T-helper 2 cell treated with Interferon-gamma antibody and Interleukin-4, amounts not matched to agents 5 μg/mL and 100 μg/mL, for 36 hours (primary cell): ENCODE data around the gene ZSCAN20.

Experiments
- DNase-seq: peaks from one replicate; pipeline ENCODE4 v3.0.0; 2021; ENCODE audit warnings: low spot score
- H3K27ac Mint-ChIP-seq: one replicate; pipeline ENCODE4 v1.8.0; 2021; ENCODE audit warnings: mild to moderate bottlenecking, mixed read lengths
- H3K27me3 Mint-ChIP-seq: one replicate; pipeline ENCODE4 v1.8.0; 2021; ENCODE audit warnings: low read depth, mixed read lengths
- H3K36me3 Mint-ChIP-seq: one replicate; pipeline ENCODE4 v1.8.0; 2021; ENCODE audit warnings: low read depth, mixed read lengths
- H3K4me1 Mint-ChIP-seq: one replicate; pipeline ENCODE4 v1.8.0; 2021; ENCODE audit warnings: low read depth, mixed read lengths
- H3K4me3 Mint-ChIP-seq: one replicate; pipeline ENCODE4 v1.8.0; 2022; ENCODE audit warnings: mild to moderate bottlenecking, moderate library complexity, mixed read lengths
- H3K9me3 Mint-ChIP-seq: one replicate; pipeline ENCODE4 v1.8.0; 2021; ENCODE audit warnings: mixed read lengths

ZSCAN20 gene

DNA sequence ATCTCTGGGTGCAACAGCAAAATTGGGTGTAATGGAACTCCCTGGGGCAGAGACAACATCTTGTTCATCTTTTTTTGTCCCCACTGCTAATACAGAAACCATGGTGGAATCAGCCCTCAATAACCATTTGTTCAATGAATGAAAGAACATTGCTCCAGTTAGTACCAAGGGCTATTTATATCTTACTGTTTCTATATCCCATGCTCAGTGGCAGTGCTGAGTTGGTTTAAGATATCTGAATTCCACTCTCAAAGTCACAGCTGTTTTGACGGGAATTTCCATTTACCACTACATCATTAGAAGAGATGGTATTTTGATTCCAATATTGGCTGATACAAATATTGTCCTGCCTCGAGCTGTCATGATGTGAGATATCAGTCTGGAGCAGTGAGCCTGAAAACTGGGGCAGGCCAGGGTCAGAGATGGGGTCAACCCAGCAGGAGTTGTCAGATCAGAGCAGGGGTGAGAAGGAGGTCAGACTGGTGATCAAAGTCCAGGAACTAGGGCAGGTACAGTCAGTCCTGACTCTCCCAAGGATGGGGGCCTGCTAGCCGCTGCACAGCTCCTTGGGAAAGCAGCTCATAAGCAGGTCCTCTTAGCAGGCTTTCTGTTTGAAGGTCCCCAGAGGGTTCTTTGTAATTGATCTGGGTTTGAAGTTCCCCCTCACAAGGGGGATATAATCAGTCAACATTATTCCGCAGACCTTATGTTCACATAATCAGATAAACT is 35.7 kb upstream of the ZSCAN20 start:
- Mint-ChIP-seq H3K4me3 (no peak overlapping the region), H3K27me3 (peaks cover 56% of the 10 kb centered on the region), H3K36me3 (no peaks in the 10 kb centered on the region), H3K27ac (no peak overlapping the region), H3K4me1 (no peaks in the 10 kb centered on the region), H3K9me3 (no peaks in the 10 kb centered on the region)
- no peak for DNase-seq

DNA sequence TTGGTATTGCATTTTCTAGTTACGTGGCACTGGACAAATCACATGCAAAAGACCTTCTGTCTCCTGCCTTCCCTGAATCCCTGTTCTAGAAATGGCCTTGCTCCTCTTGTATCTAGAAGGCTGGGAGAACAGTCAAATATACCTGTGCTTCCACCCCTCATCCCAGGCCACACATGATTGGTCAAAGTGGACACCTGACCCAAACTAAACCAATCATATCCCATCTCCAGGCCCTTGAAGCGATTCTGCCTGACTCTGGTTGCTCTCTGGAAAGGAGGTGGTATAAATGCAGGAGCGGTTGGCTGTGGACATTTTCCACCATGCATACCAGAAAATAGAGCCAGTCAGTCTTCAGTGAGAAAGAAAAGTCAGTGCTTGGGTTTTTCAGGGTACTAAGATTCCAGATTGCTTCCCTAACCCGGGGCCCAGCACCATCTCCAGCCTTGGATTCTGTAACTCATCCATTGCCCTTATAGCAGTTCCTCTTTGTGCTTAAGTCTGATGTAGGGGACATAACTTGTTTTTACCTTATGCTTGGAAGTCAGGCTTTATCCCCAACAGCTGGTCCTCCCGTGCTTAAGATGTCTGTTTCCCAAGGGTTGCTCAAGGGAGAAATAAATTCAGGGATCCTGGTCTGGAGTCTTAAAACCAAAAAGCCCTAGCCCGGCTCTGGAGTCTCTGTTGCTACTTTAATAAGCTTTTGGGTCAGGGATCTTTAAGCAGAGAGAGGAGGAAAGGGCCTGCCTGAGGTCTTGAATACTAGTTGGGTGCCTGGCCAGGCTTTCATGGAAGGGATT is 33.9 kb upstream of the ZSCAN20 start:
- no peak overlapping the region for H3K27ac Mint-ChIP-seq
- no peaks in the 10 kb centered on the region for H3K36me3 Mint-ChIP-seq
- H3K27me3 Mint-ChIP-seq = peaks cover 57% of the 10 kb centered on the region
- no peaks in the 10 kb centered on the region for H3K9me3 Mint-ChIP-seq
- DNase-seq = no peak
- no peak overlapping the region for H3K4me3 Mint-ChIP-seq
- peaks cover 4% of the 10 kb centered on the region for H3K4me1 Mint-ChIP-seq

DNA sequence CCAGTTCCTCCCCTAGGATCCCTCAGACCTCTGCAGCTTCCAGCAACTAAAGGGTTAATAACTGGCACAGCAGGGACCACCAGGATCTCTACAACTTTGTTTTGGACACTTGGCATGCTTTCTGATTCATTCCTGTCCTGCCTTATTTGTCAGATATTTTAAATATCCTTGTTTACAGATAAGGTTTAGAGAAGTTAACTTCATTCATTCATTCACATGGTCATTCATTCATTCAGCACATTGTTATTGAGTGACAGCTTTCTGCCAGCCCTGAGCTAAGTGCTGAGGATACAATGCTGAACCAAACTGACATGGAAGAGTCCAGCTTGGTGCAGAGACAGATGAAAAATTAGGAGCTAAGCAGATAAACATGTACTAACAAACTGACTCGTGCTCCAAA is 32.8 kb upstream of the ZSCAN20 start:
- no peak for DNase-seq
- no peaks in the 10 kb centered on the region for H3K36me3 Mint-ChIP-seq
- H3K27me3 Mint-ChIP-seq = peaks cover 57% of the 10 kb centered on the region
- H3K4me3 Mint-ChIP-seq = no peak overlapping the region
- H3K4me1 Mint-ChIP-seq = peaks cover 4% of the 10 kb centered on the region
- no peaks in the 10 kb centered on the region for H3K9me3 Mint-ChIP-seq
- no peak overlapping the region for H3K27ac Mint-ChIP-seq

DNA sequence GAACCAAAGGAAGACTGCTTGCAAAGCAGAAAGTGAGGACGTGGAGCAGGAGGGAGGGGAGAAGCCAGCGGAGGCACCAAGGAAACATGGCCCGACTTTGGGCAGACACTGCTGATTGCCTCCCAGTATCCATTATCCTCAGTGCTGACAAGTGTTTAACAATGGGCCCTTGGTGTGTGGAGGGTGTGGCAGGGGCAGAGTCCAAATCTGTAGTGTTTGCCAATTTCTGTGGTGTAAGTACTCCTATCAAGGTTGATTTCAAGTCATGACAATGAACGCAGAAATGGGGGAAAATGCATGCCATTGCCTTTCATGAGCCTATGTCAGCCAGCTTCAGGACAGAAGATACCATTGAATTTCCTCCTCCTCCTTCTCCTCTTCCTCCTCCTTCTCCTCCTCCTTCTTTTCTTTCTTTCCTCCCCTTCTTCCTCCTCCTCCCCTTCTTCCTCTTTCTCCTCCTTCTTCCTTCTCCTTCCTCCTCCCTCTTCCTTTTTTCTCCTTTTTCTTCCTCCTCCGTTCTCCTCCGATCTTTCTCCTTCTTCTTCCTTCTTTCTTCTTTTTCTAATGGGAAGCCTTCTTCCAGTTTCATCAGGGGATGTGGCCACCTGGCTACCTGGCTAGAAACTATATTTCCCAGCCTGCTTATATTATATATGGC is 31.2 kb upstream of the ZSCAN20 start:
- no peaks in the 10 kb centered on the region for H3K9me3 Mint-ChIP-seq
- H3K27me3 Mint-ChIP-seq = peaks cover 47% of the 10 kb centered on the region
- H3K27ac Mint-ChIP-seq = no peak overlapping the region
- peaks cover 8% of the 10 kb centered on the region for H3K4me1 Mint-ChIP-seq
- H3K4me3 Mint-ChIP-seq = no peak overlapping the region
- H3K36me3 Mint-ChIP-seq = no peaks in the 10 kb centered on the region
- no peak for DNase-seq

DNA sequence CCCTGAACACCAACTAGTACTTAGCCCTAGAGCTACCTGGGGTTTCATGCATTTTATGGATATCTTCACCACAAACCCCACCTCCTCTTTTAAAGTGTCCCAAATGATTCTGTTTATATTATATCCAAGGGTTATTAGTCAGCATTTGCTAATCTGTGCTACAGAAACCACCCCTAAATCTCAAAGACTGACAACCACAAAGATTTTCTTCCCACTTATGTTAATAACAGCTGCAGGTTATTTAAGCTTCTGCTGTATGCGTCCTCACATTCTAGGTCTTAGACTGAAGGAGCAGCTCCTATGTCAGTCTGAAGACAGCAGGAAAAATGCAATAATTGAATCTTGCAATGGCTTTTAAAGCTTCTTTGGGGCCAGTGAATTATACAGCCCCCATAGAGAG is 30.3 kb upstream of the ZSCAN20 start:
- H3K27ac Mint-ChIP-seq = no peak overlapping the region
- no peaks in the 10 kb centered on the region for H3K9me3 Mint-ChIP-seq
- H3K4me3 Mint-ChIP-seq = no peak overlapping the region
- H3K4me1 Mint-ChIP-seq = peaks cover 13% of the 10 kb centered on the region
- H3K36me3 Mint-ChIP-seq = no peaks in the 10 kb centered on the region
- peaks cover 44% of the 10 kb centered on the region for H3K27me3 Mint-ChIP-seq
- no peak for DNase-seq

DNA sequence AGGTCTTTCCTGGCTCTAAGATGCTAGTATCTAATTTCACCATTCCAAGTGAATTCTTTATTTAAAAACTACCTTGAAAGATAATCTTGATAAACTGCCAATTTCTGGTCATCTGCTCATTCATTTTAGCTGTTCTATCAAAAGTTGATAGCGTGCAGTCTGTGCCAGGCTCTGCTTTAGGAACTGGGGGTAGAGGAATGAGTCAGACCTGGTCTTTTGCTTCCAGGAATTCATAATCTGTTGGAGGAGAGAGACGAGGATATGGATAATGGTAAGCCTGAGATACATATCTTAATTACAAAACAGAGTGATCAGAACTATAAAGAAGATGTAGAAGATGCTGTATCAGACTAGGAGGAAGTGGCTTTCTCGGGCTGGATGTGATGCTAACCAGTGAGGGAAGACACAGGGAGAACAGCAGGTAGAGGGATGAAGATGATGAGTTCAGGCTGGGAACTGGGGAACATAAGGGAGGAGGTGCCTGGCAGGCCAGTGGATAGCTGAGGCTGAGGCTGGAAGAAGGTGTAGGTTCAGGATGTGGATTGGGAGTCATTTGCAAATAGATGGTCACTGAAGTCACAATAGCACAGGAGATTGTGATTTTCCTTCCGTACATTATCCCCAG is 29.3 kb upstream of the ZSCAN20 start:
- no peak overlapping the region for H3K4me3 Mint-ChIP-seq
- H3K4me1 Mint-ChIP-seq = peaks cover 13% of the 10 kb centered on the region
- no peaks in the 10 kb centered on the region for H3K9me3 Mint-ChIP-seq
- peaks cover 47% of the 10 kb centered on the region for H3K27me3 Mint-ChIP-seq
- no peak overlapping the region for H3K27ac Mint-ChIP-seq
- H3K36me3 Mint-ChIP-seq = no peaks in the 10 kb centered on the region
- DNase-seq = no peak

DNA sequence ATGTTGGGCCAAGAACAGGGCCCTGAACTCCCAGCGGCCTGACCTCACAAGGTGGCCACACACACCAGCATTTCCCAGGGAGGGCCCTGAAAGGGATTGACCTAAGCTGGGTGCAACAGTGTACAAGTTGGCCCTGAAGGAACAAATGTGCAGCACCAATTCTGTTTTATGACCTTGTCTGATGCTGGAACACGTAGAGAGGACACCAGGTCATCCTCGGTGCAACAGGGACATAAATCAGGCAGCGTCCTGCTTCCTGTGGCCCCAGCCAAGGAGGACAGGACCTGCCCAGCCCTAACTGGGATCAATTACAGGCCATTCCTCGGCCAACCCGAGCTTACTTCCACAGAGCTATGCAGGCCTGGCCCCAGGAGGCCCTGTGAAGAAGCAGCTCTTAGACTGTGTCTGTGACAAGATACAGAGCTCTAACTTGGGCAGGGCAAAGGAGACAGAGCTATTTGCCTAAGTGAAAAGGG is 28.7 kb upstream of the ZSCAN20 start:
- H3K4me1 Mint-ChIP-seq = peaks cover 13% of the 10 kb centered on the region
- no peak overlapping the region for H3K4me3 Mint-ChIP-seq
- no peaks in the 10 kb centered on the region for H3K9me3 Mint-ChIP-seq
- no peaks in the 10 kb centered on the region for H3K36me3 Mint-ChIP-seq
- no peak overlapping the region for H3K27ac Mint-ChIP-seq
- H3K27me3 Mint-ChIP-seq = peaks cover 47% of the 10 kb centered on the region
- no peak for DNase-seq

DNA sequence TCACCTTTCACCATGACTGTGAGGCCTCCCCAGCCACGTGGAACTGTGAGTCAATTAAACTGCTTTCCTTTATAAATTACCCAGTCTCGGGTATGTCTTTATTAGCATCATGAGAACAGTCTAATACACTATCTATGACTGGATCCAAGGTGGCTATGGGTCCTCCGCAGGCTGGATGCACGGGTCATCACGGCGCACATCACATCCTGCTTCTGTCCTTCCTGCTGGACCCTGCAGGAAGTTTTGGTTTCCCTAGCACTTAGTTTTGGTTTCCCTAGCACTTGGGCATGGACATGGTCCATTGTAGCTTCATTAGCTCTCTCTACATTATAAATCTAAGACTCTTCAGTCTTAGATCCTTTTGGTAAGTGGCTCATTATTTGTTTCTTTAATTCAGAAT is 27.3 kb upstream of the ZSCAN20 start:
- peaks cover 50% of the 10 kb centered on the region for H3K27me3 Mint-ChIP-seq

DNA sequence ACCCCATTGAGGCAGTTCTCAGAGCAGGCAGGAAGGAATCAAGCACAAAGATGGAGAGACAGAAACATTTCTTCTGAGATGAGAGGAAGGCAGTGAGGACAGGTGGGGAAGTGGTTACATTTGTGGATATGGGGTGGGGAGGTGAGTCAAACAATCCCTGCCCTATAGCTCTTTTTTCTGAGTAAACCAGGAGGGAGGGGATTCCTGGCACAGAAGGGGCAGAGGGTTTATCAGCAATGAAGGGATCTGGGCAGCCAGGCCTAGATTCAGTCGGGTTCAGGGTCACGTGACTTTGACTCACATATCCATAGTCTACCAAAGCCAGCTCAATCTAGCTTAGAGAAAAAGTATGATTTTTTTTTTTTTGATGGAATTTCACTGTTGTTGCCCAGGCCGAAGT is 25.9 kb upstream of the ZSCAN20 start:
- Mint-ChIP-seq H3K9me3 (no peaks in the 10 kb centered on the region), H3K36me3 (no peaks in the 10 kb centered on the region), H3K4me3 (no peak overlapping the region), H3K4me1 (peaks cover 13% of the 10 kb centered on the region), H3K27me3 (peaks cover 47% of the 10 kb centered on the region), H3K27ac (no peak overlapping the region)
- no peak for DNase-seq

More for the DNA sequence above, 27.3 kb upstream of the ZSCAN20 start:
- Mint-ChIP-seq H3K4me3 (no peak overlapping the region), H3K4me1 (peaks cover 13% of the 10 kb centered on the region), H3K27ac (no peak overlapping the region), H3K36me3 (no peaks in the 10 kb centered on the region), H3K9me3 (no peaks in the 10 kb centered on the region)
- no peak for DNase-seq

DNA sequence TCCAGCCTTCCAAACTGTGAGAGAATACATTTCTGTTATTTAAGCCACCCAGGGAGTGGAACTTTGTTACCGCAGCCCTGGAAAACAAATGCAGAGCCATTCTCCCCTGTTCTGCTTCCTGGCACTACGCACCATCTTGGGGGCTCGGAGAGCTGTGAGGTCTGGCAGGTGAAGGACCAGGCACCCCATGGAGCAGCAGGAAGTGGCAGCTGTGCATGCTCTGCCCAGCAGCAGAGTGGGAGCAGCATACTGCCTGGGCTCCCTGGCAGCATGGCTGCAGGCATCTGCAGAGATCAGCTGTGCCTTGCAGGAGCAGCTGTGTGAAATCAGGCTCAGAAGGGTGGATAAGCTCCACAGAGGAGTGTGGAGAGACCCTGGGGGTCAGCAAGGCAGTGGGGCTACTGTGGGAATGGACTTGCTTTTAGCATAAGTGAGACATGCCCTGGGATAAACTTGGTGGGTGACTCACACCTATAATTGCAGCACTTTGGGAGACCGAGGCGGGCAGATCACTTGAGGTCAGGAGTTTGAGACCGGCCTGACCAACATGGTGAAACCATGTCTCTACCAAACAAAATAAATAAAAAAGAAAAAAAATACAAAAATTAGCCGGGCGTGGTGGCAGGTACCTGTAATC is 17.7 kb upstream of the ZSCAN20 start:
- Mint-ChIP-seq H3K4me3 (no peak overlapping the region), H3K27ac (no peak overlapping the region), H3K9me3 (no peaks in the 10 kb centered on the region), H3K36me3 (no peaks in the 10 kb centered on the region), H3K4me1 (peaks cover 4% of the 10 kb centered on the region), H3K27me3 (peaks cover 33% of the 10 kb centered on the region)
- no peak for DNase-seq

DNA sequence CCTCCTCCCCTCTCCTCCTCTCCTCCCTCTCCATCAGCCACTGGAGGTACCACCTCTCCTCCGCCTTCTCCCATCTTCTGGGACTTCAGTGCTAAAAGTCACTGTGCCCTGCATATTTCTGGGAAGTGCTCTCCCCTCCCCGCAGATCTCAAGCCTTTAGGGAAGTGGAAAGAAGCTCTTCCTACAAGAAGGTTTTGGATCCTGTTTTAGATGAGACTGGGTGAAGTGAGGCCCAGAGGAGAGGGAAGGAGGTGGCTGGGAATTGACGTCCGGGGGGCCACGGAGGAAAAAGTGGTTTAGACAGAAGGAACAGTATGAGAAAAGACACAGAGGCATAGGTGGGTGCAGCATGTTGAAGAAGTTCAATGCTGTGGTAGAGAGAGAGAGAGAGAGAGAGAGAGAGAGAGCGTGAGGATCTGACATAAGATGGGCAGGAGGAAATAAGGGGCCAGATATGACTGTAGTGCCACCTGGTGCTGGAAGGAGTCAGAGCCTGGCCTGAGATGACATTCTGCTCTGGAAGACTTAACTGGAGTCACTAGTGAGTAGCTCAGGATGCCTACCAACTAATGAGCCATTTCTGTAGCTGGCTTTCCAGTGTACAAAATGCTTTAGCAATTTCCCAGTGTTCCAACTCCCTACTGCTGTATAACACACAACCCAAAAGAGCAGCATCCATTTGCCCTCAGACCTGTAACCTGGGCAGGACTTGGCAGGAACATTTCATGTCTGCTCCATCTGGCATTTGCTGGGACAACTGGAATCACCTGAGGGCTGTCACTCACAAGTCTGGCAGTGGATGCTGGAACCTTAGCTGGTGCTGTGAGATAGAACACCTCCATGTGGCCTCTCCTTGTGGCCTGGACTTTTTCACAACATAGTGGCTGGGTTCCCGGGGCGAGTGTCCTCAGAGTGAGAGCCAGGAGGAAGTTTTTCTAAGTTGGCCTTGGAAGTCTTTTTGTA is 16.6 kb upstream of the ZSCAN20 start:
- Mint-ChIP-seq H3K4me3 (no peak overlapping the region), H3K27me3 (peaks cover 32% of the 10 kb centered on the region), H3K36me3 (no peaks in the 10 kb centered on the region), H3K4me1 (peaks cover 4% of the 10 kb centered on the region), H3K9me3 (no peaks in the 10 kb centered on the region), H3K27ac (no peak overlapping the region)
- peak; percentile 13 for DNase-seq

DNA sequence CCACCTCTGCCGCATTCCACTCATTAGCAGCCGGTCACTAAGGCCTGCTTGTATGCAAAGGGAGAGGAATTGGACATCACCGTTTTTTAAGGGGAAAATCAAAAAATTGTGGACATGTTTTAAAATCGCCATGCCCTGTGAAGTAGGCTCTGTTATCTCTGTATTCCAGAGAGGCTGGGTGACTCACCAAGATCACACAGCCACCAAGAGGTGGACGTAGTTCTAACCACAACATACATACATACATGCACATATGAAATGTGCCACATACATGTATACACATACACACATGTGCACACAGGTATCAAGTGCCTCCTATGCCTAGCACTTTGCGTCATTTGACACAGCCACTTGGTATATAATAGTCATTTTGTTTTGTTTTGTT is 16.0 kb upstream of the ZSCAN20 start:
- Mint-ChIP-seq H3K36me3 (no peaks in the 10 kb centered on the region), H3K9me3 (no peaks in the 10 kb centered on the region), H3K27ac (no peak overlapping the region), H3K4me3 (no peak overlapping the region), H3K4me1 (peaks cover 4% of the 10 kb centered on the region), H3K27me3 (peaks cover 33% of the 10 kb centered on the region)
- no peak for DNase-seq

DNA sequence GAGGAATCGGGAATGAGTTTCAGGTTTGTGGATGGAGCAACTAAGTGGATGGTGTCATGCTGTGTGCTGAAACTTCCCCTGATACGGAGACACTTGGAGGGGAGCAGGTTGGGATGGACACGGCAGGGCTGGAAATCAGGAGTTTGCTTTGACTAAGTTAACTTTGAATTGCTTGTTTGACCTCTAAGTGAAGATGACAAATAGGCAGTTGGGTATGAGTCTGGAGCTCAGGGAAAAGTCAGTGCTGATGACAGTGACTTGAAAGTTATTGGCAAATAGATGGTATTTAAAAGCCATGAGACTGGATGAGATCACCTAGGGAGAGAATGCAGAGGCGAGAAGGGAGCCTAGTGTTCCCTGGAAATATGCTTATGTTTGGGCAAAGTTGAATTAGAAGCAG is 12.8 kb upstream of the ZSCAN20 start:
- Mint-ChIP-seq H3K27ac (no peak overlapping the region), H3K9me3 (no peaks in the 10 kb centered on the region), H3K36me3 (no peaks in the 10 kb centered on the region), H3K27me3 (peaks cover 17% of the 10 kb centered on the region), H3K4me3 (no peak overlapping the region), H3K4me1 (peaks cover 4% of the 10 kb centered on the region)
- DNase-seq = no peak
